H1 (cell line): ENCODE measurements around the gene OSTC. TPM values are rescaled to one million over a fixed set of nuclear protein-coding genes. Genes with fewer than 3 reads are reported as not detected.

Source experiments
- CTCF ChIA-PET: fragments of 300-600 bp; sonication (Branson Sonifier 250); formaldehyde crosslinking; loops from one replicate; lab custom pipeline; 2021; ENCODE audit not compliant: partially characterized antibody; lab: Charles Lee
- POLR2A ChIA-PET: fragments of 300-600 bp; sonication (Branson Sonifier 250); formaldehyde crosslinking; loops from one replicate; lab custom pipeline; 2021; ENCODE audit warnings: inconsistent platforms; ENCODE audit not compliant: partially characterized antibody; lab: Charles Lee
- DNase-seq, 2 experiments: peaks; one replicate each; pipeline versions ENCODE4 v3.0.0 to v3.0.0-alpha.2; 2010 to 2022; ENCODE audit warnings: low spot score in 2 of 2, low read depth in 1 of 2, mixed read lengths in 1 of 2
- FAIRE-seq: peaks from 2 replicates; lab custom pipeline; 2011; peaks lifted over from hg19 to GRCh38; lab: Jason Lieb, UNC
- H2AFZ ChIP-seq: 2 replicates; pipeline ENCODE4 v1.8.1; 2012; ENCODE audit warnings: low read length, inconsistent platforms
- H2AK5ac ChIP-seq: 2 replicates; pipeline ENCODE4 v1.6.1; 2013; ENCODE audit warnings: low read depth, low read length
- H2BK120ac ChIP-seq: replicated peaks from 2 replicates; pipeline ENCODE3; 2013; ENCODE audit warnings: low read depth, low read length, inconsistent platforms
- H2BK12ac ChIP-seq: 2 replicates; pipeline ENCODE4 v1.6.1; 2013; ENCODE audit warnings: low read depth, low read length
- H2BK15ac ChIP-seq: 2 replicates; pipeline ENCODE4 v1.6.1; 2013; ENCODE audit warnings: low read length
- H2BK20ac ChIP-seq: 2 replicates; pipeline ENCODE4 v1.6.1; 2013; ENCODE audit warnings: low read length
- H2BK5ac ChIP-seq: 2 replicates; pipeline ENCODE4 v1.6.1; 2013; ENCODE audit warnings: low read depth, low read length
- H3K14ac ChIP-seq: 2 replicates; pipeline ENCODE4 v1.6.1; 2013; ENCODE audit warnings: inconsistent platforms; ENCODE audit not compliant: insufficient read length
- H3K18ac ChIP-seq: 2 replicates; pipeline ENCODE4 v1.6.1; 2013; ENCODE audit warnings: low read length; ENCODE audit errors: extremely low read depth
- H3K23ac ChIP-seq: 2 replicates; pipeline ENCODE4 v1.6.1; 2013; ENCODE audit warnings: inconsistent platforms; ENCODE audit not compliant: insufficient read length
- H3K23me2 ChIP-seq: 2 replicates; pipeline ENCODE4 v1.6.1; 2013; ENCODE audit warnings: low read depth, low read length
- H3K27ac ChIP-seq: 2 replicates; pipeline ENCODE4 v1.6.1; 2011; ENCODE audit warnings: low read depth, low read length, inconsistent platforms
- H3K27me3 ChIP-seq, 4 experiments: replicated peaks in 1 of 4; 1 replicate in 1 of 4; 2 replicates in 3 of 4; pipeline versions ENCODE4 v1.6.1 to v1.8.1; 2011 to 2013; ENCODE audit warnings: low read length in 3 of 4, mild to moderate bottlenecking in 3 of 4, inconsistent platforms in 2 of 4, mixed read lengths in 2 of 4, moderate library complexity in 1 of 4; ENCODE audit not compliant: control insufficient read depth in 3 of 4, insufficient read depth in 3 of 4; ENCODE audit errors: extremely low read depth in 1 of 4
- H3K36me3 ChIP-seq, 4 experiments: 2 replicates each; pipeline versions ENCODE4 v1.6.1 to v1.8.1; 2011 to 2013; ENCODE audit warnings: mild to moderate bottlenecking in 4 of 4, low read length in 3 of 4, moderate library complexity in 2 of 4, control low read depth in 1 of 4, inconsistent platforms in 1 of 4; ENCODE audit not compliant: insufficient read depth in 4 of 4, control insufficient read depth in 2 of 4
- H3K4ac ChIP-seq: replicated peaks from 2 replicates; pipeline ENCODE3; 2013; ENCODE audit warnings: low read length, low read depth, mixed read lengths, inconsistent platforms; ENCODE audit not compliant: insufficient read length
- H3K4me1 ChIP-seq, 4 experiments: replicated peaks in 1 of 4; 1 replicate in 1 of 4; 2 replicates in 3 of 4; pipeline versions ENCODE4 v1.6.1 to v1.8.1; 2011 to 2013; ENCODE audit warnings: low read length in 3 of 4, inconsistent platforms in 2 of 4, mixed read lengths in 1 of 4; ENCODE audit not compliant: insufficient read depth in 4 of 4, control insufficient read depth in 3 of 4
- H3K4me2 ChIP-seq, 2 experiments: 2 replicates each; pipeline versions ENCODE4 v1.6.1 to v1.8.1; 2011 to 2013; ENCODE audit warnings: low read depth in 2 of 2, low read length in 2 of 2, control low read depth in 1 of 2, inconsistent platforms in 1 of 2, mild to moderate bottlenecking in 1 of 2; ENCODE audit not compliant: insufficient read depth in 1 of 2
- H3K4me3 ChIP-seq, 4 experiments: fragments of 200-600, 300-600 bp in 1 of 4; sonication (generic), shearing (Covaris generic), sonication (Bioruptor Twin) in 1 of 4; 2 replicates each; pipeline versions ENCODE4 v1.5.1 to v1.8.1; 2011 to 2016; ENCODE audit warnings: low read length in 4 of 4, low read depth in 3 of 4, control low read depth in 2 of 4, inconsistent platforms in 2 of 4, mild to moderate bottlenecking in 2 of 4, mixed read lengths in 1 of 4, moderate library complexity in 1 of 4; ENCODE audit not compliant: insufficient read depth in 2 of 4; ENCODE audit errors: extremely low read depth in 1 of 4
- H3K56ac ChIP-seq: replicated peaks from 2 replicates; pipeline ENCODE3; 2013; ENCODE audit warnings: low read depth, mild to moderate bottlenecking, mixed read lengths, low read length, inconsistent platforms; ENCODE audit not compliant: insufficient read length
- H3K79me1 ChIP-seq: 2 replicates; pipeline ENCODE4 v1.6.1; 2013; ENCODE audit warnings: low read depth, low read length, control low read depth
- H3K79me2 ChIP-seq, 2 experiments: 2 replicates each; pipeline versions ENCODE4 v1.6.1 to v1.8.1; 2012 to 2013; ENCODE audit warnings: low read length in 2 of 2, mild to moderate bottlenecking in 2 of 2, inconsistent platforms in 1 of 2; ENCODE audit not compliant: insufficient read depth in 2 of 2, control insufficient read depth in 1 of 2
- H3K9ac ChIP-seq, 4 experiments: replicated peaks in 1 of 4; 1 replicate in 1 of 4; 2 replicates in 3 of 4; pipeline versions ENCODE4 v1.6.1 to v1.8.1; 2011 to 2013; ENCODE audit warnings: low read depth in 3 of 4, low read length in 3 of 4, control low read depth in 2 of 4, mild to moderate bottlenecking in 2 of 4, moderate library complexity in 2 of 4, inconsistent platforms in 1 of 4; ENCODE audit errors: extremely low read depth in 1 of 4
- H3K9me3 ChIP-seq, 2 experiments: 2 replicates each; pipeline versions ENCODE4 v1.6.1 to v1.8.1; 2012 to 2013; ENCODE audit warnings: mild to moderate bottlenecking in 2 of 2, moderate library complexity in 2 of 2, control low read depth in 1 of 2, inconsistent platforms in 1 of 2, low read depth in 1 of 2, low read length in 1 of 2, mixed read lengths in 1 of 2; ENCODE audit not compliant: insufficient read depth in 2 of 2
- H4K20me1 ChIP-seq, 2 experiments: replicated peaks in 1 of 2; 2 replicates each; pipeline versions ENCODE3 to v1.8.1; 2011 to 2013; ENCODE audit warnings: inconsistent platforms in 2 of 2, low read length in 2 of 2, mild to moderate bottlenecking in 1 of 2; ENCODE audit not compliant: insufficient read depth in 2 of 2, control insufficient read depth in 1 of 2
- H4K5ac ChIP-seq: 2 replicates; pipeline ENCODE4 v1.6.1; 2013; ENCODE audit warnings: low read length, low read depth, mixed read lengths, inconsistent platforms; ENCODE audit not compliant: insufficient read length
- H4K8ac ChIP-seq: 2 replicates; pipeline ENCODE4 v1.8.0; 2013; ENCODE audit warnings: mild to moderate bottlenecking, moderate library complexity, low read length, inconsistent platforms; ENCODE audit not compliant: insufficient read depth; ENCODE audit errors: extremely low read depth
- H4K91ac ChIP-seq: replicated peaks from 2 replicates; pipeline ENCODE3; 2013; ENCODE audit warnings: low read length, mixed read lengths, inconsistent platforms; ENCODE audit not compliant: insufficient read length
- ASH2L ChIP-seq: fragments of 200-600, 300-600 bp; sonication (generic); IDR thresholded peaks from one replicate; pipeline ENCODE4 v1.7.1; 2017; ENCODE audit warnings: low read length
- CHD2 ChIP-seq: IDR thresholded peaks from 2 replicates; pipeline ENCODE4 v1.6.1; 2012; ENCODE audit warnings: low read length, improper control_type of control experiment
- EP300 ChIP-seq, 2 experiments: IDR thresholded peaks; 1 replicate in 1 of 2; 2 replicates in 1 of 2; pipeline ENCODE4 v1.6.1; 2011 to 2012; ENCODE audit warnings: low read depth in 2 of 2, low read length in 2 of 2, mild to moderate bottlenecking in 2 of 2, borderline replicate concordance in 1 of 2, inconsistent platforms in 1 of 2, moderate library complexity in 1 of 2
- HDAC6 ChIP-seq: IDR thresholded peaks from one replicate; pipeline ENCODE4 v1.7.1; 2012; ENCODE audit warnings: low read depth, mild to moderate bottlenecking, inconsistent platforms, low read length, moderate library complexity
- KDM5A ChIP-seq: fragments of 200-600 bp; IDR thresholded peaks from 2 replicates; pipeline ENCODE4 v1.7.1; 2012; ENCODE audit warnings: mild to moderate bottlenecking, low read length, inconsistent platforms, mixed read lengths
- POLR2AphosphoS5 ChIP-seq: IDR thresholded peaks from 2 replicates; pipeline ENCODE4 v1.6.1; 2011; ENCODE audit warnings: low read depth, low read length
- RNF2 ChIP-seq: fragments of 200-900, 300-1000 bp; sonication (generic); IDR thresholded peaks from 2 replicates; pipeline ENCODE4 v1.7.1; 2016; ENCODE audit warnings: borderline replicate concordance, low read depth, mild to moderate bottlenecking, antibody characterized with exemption, low read length; ENCODE audit not compliant: poor library complexity, severe bottlenecking; ENCODE audit errors: missing control alignments
- RXRA ChIP-seq: IDR thresholded peaks from 2 replicates; pipeline ENCODE4 v1.6.1; 2011; ENCODE audit warnings: low read depth, mild to moderate bottlenecking, low read length, moderate library complexity; ENCODE audit not compliant: insufficient read depth
- SIX5 ChIP-seq: IDR thresholded peaks from 2 replicates; pipeline ENCODE4 v1.6.1; 2011; ENCODE audit warnings: mild to moderate bottlenecking, low read depth, low read length
- TAF1 ChIP-seq: IDR thresholded peaks from 2 replicates; pipeline ENCODE4 v1.6.1; 2011; ENCODE audit warnings: mild to moderate bottlenecking, low read depth, low read length
- WGBS, 2 experiments: shearing (Covaris generic) in 1 of 2; methylation state at CpG; one replicate each; pipeline versions ENCODE4 v1.1.6 to v1.1.7; 2013 to 2015; ENCODE audit warnings: low lambda C conversion rate in 2 of 2, mixed read lengths in 2 of 2, inconsistent platforms in 1 of 2, low coverage in 1 of 2, missing lambda C conversion rate in 1 of 2; ENCODE audit not compliant: insufficient replicate concordance in 2 of 2, insufficient coverage in 1 of 2, insufficient read length in 1 of 2; ENCODE audit errors: extremely low coverage in 1 of 2, missing lambda C conversion rate in 1 of 2; 5-methylcytosine and 5-hydroxymethylcytosine counted together
- polyA plus RNA-seq, 7 experiments: library from polyadenylated mRNA; depleted of rRNA in 3 of 7; stranded (reverse) in 5 of 7; unstranded in 2 of 7; fragments of >200 nt in 5 of 7; fragments of 200-250 nt in 2 of 7; gene quantifications; 1 replicate in 5 of 7; 2 replicates in 1 of 7; 4 replicates in 1 of 7; pipeline versions ENCODE4 v1.2.1 to v1.2.3, GENCODE V29; 2011 to 2013; ENCODE audit warnings: missing spikeins in 2 of 7, mixed read lengths in 2 of 7
- total RNA-seq: library from RNA; stranded (reverse); fragmentation: NEBNext Ultra II Directional; extraction: Animal tissue kit (Norgen Biotek cat#: 25700); gene quantifications from 2 replicates; pipeline ENCODE4 v1.2.1, GENCODE V29; 2021

The OSTC gene
- total and polyA plus RNA-seq, 2 of the 8 experiments (the other 6 are each of a cell fraction or from before 2014, with no cell fraction given), result 165 to 176 TPM

GRCh38 chr4:108620933-108621905 is 29.2 kb upstream of the OSTC start:
- ChIA-PET POLR2A (interaction anchor here (0.8 to 4.6 kb wide), 21 partner anchors 10 to 750 kb away, joined by 3 to 41 read pairs (median 4); partner anchors contain the start of genes COL25A1, ETNPPL and OSTC), CTCF (interaction anchor here (0.8 to 1.5 kb wide), 3 partner anchors 23 to 106 kb away, joined by 3 to 4 read pairs (median 4); no protein-coding TSS in a partner anchor)
- H4K5ac ChIP-seq, result peak overlapping the region; percentile 11
- DNase-seq (no peak), FAIRE-seq (no peak)
- peak overlapping the region; percentile 27; the same call in 1 of the 2 replicates for H3K18ac ChIP-seq
- no peaks in the 10 kb centered on the region for H3K9me3 ChIP-seq
- peak overlapping the region; percentile 49; the same call in 1 of the 2 replicates for H2AK5ac ChIP-seq
- H4K91ac ChIP-seq, result peak overlapping the region; percentile 57
- H3K9ac ChIP-seq, result peak overlapping the region; percentile 92 to 99 (median 97)
- no peak overlapping the region for H2BK15ac ChIP-seq
- peak overlapping the region; percentile 31 for H3K14ac ChIP-seq
- peaks cover 7% of the 10 kb centered on the region for H3K79me1 ChIP-seq
- H3K23ac ChIP-seq, result no peak overlapping the region
- H2BK120ac ChIP-seq, result no peak overlapping the region
- no peaks in the 10 kb centered on the region for H3K27me3 ChIP-seq
- no peak overlapping the region for H2AFZ ChIP-seq
- no peak overlapping the region for H3K4ac ChIP-seq
- H3K79me2 ChIP-seq, result peaks cover 18 to 46% of the 10 kb centered on the region in 2 experiments
- peak overlapping the region; percentile 72 to 100 (median 96) for H3K4me3 ChIP-seq
- peaks cover 34 to 48% (median 44%) of the 10 kb centered on the region in 4 experiments for H3K36me3 ChIP-seq
- peak overlapping the region; percentile 92 for H3K27ac ChIP-seq
- H2BK20ac ChIP-seq, result no peak overlapping the region
- peaks cover 0 to 6% (median 3%) of the 10 kb centered on the region in 4 experiments; a peak in 3 of 7 replicates for H3K4me1 ChIP-seq
- H2BK5ac ChIP-seq, result peak overlapping the region; percentile 95
- peaks cover 7% of the 10 kb centered on the region for H3K23me2 ChIP-seq
- 14% methylated on average over 23 of the region's 23 CpGs; no CpG with 5 or more reads in 1 of the 2 experiments for WGBS, 2 experiments
- H2BK12ac ChIP-seq, result no peak overlapping the region; the same call in 1 of the 2 replicates
- H4K20me1 ChIP-seq, result peaks cover 15 to 19% of the 10 kb centered on the region in 2 experiments
- peak overlapping the region; percentile 94; the same call in 1 of the 2 replicates for H4K8ac ChIP-seq
- H3K4me2 ChIP-seq, result peak overlapping the region; percentile 73 to 90
- peak overlapping the region; percentile 42 for H3K56ac ChIP-seq
- TF ChIP-seq TAF1 (no peak), RNF2 (no peak), SIX5 (no peak), RXRA (no peak), EP300 (IDR thresholded peaks at IDR 0.05; ENCODE audit: borderline replicate concordance in 1 of 2, low read depth in 2 of 2, low read length in 2 of 2) (no peak), KDM5A (0 out of 2 replicates have a peak, but pooled peaks have one; percentile 4), ASH2L (peak; percentile 45), CHD2 (no peak), HDAC6 (no peak), POLR2AphosphoS5 (peak; percentile 50; the same call in 1 of the 2 replicates)
